SKM-1 (cell line): ENCODE data around the gene NID2.

Source experiments
- DNase-seq: peaks from one replicate; lab custom pipeline; 2025; ENCODE audit not compliant: unreplicated experiment; lab: John Stamatoyannopoulos, UW

NID2 gene

GRCh38 chr14:52080808-52081755 is 12.2 kb upstream of the NID2 start:
- DNase-seq: no peak

DNA sequence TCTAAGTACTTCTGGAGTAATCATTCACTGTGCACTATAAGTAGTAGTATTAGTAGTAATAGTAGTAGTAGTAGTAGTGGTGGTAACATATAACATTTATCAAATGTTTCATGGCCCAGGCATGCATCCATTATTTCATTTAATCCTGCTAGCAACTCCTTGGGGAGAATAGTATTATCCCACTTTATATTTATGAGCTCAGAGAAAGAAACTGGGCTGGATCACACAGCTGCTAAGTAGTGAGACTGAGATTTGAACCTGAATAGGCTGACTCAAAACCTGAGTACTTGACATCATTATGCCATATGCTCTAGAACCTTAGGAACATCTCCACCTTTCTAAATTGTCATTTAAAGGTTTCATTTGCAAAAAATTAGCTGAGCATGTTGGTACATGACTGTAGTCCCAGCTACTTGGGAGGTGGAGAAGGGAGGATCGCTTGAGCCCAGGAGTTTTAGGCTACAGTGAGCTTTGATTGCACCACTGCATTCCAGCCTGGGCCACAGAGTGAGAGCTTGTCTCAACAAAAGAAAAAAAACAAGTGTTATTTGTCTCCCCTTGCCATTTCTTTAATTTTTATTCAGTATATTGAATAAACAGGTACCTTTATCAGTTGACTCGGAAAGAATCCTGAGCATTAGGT is 11.4 kb upstream of the NID2 start:
- DNase-seq: no peak

- DNase-seq: no peak
Measured at GRCh38 chr14:52079239-52079959, 10.5 kb upstream of the NID2 start.

DNA sequence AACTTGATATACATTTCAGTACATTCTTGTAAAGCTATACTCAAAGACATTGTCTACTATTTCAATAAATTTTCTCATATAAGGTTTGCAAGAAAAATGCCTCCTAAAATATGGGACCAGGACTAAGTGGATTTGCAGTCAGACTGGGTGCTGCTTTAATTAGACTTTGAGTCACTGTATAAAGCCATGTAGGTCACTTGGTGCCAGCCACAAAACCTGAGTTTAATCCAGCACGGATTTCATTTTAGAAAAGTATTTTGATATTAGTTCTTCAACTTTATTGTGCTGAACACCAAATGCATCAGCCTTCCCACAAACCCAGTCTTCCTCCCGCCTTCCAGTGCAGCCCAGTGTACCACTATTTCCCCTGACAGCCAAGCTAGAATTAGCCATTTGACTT is 9.9 kb upstream of the NID2 start:
- DNase-seq: no peak

GRCh38 chr14:52078095-52078531 is 9.3 kb upstream of the NID2 start:
- DNase-seq: no peak

- DNase-seq: no peak
Measured at GRCh38 chr14:52077256-52077979, 8.6 kb upstream of the NID2 start.

- DNase-seq: no peak
Measured at GRCh38 chr14:52076334-52076733, 7.5 kb upstream of the NID2 start.

DNA sequence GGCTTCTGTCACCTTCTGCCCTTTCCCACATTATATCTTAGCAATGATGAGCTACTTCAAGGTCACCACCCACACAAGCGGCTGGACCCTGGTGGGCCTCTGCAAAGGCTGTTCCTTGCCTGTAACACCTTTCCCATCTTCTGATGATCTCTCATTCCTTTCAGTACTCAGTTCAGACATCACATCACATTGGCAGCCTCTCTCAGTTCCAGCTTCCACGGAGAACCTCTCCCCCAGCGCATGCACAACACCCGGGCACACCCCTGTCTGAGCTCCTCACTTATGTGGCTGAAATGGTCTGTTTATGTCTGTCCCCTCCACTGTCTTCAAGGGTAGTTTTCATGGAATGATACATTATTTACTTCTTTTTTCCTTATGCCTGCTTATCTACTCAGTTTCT is 6.5 kb upstream of the NID2 start:
- no peak for DNase-seq

DNA sequence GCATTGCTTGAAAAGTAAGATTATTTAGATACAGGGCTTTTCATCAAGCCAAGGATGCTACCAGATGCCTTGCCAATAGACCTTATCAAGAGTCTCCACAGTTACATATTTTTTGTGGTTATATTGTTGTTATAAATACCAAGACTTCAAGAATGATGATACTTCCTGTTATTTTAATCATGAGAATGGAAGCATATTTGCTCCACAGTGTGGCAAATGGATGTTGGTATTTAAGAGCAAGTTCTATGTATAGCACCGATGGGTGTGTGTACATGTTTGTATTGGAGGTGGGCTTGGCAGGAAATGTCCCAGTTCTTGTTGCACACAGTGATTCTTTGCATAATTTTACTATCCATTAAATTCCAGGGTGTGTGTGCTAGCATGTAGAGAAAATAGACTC is 4.4 kb upstream of the NID2 start:
- DNase-seq: no peak

DNA sequence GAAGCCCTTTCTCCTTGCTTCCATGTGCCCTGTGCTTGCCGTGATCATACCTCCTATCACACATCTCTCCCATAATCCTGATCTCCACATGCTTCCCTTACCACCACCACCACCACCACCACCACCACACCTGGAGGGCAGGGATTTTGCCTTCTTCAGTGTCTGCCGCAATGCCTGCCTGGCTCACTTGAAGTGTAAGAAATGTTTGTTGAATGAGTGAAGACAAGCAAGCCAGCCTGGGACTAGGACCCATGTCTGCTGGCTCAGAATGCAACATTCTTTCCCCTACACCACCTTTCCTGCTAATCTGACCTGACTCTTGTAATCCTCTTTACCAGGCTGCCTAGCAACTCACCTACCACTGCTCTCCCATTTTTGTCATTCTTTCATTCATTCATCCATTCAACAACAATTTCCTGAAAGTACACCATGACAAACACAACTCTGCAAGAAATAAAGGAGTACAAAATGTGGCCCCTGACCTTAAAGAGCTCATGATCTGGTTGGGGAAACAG is 3.5 kb upstream of the NID2 start:
- DNase-seq: no peak

DNA sequence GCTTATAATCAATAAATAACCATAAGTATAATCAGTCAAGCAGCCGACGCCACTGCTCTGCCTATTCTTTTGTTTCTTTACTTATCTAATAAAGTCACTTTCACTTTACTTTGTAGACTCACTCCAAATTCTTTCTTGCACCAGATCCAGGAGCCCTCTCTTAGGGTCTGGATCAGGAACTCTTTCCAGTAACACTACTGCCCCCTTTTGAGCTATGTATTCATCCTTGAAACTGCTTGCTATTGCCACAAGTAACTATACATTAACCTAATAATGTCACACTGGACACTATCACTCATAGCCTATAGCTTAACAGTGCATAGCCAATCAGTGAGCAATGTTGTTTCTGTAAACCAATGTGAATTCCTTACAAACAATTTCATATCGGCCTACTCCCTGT is 2.8 kb upstream of the NID2 start:
- no peak for DNase-seq

GRCh38 chr14:52070051-52070431 is 1.2 kb upstream of the NID2 start:
- DNase-seq: no peak

DNA sequence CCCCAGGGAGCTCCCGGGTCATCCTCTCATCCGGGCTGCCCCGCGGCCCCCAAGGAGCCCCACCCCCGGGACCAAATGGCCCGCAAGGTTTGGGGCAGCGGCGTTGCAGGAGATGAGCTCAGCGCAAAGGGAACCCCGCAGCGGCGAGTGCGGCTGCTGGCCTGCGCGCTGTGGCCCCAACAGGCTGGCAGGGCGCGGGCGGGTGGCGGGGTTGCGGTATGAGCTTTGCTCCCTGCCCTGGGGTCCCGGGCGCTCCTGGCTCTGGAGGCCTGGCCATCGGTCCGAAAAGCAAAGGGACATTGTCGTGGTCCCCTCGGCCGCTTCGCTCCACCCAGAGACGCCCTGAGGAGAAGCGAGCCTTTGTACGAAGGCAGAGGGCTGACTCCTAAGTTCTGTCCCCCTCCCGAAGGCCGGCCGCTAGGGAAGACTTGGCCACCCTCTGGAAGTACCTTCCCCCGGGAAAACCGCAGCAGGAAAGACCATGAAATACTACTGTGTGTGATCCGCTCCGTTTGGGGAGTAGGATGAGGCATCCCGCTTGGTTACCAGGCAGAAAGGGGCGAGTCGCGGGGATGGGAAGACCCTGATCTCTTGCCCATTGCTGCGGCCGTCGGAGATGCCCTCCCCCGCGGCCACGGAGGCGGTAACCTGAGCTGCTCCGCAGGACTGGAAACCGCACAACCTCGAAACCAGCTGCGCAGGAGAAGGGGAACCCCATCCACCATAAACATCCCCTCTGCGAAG is 620 bp upstream of the NID2 start:
- no peak for DNase-seq

DNA sequence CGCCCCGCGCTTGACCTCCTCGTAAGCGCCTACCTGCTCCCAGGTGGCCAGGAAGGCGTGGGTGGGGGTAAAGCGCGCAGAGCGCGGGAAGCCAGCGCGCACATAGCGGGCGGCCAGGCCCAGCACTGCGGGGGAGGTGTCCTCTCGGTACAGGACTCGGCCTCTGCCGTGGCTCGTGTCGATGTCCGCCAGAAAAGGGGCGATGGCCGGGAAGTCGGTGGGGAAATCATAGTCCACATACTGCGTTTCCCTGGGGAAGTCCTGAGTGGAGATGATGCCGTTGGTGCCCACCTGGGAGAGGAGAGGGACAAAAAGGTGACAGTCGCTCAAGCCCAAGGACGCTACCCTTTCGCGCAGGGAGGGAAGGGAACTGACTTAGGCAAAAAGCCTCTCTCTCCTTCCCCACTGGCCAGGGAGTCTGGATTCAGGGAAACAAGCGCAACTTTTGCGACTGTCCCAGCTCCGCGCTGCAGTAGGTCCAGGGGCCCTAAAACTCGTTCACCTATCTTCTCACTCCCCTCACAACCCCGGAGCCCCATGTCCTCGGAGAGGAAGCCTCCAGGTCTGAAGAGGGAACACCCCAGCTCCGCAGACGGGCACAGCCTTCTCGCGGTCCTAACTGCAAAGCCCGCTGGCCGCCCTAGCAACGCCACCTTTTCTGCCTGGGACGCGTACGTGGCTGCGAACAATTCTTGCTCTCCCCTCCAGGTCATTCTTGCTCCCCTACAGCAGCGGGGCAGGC is 815 bp downstream of the NID2 start:
- DNase-seq: no peak

GRCh38 chr14:52064174-52064573 is 4.7 kb downstream of the NID2 start:
- DNase-seq: no peak

- DNase-seq: no peak
Measured at GRCh38 chr14:52063052-52063462, 5.8 kb downstream of the NID2 start.

DNA sequence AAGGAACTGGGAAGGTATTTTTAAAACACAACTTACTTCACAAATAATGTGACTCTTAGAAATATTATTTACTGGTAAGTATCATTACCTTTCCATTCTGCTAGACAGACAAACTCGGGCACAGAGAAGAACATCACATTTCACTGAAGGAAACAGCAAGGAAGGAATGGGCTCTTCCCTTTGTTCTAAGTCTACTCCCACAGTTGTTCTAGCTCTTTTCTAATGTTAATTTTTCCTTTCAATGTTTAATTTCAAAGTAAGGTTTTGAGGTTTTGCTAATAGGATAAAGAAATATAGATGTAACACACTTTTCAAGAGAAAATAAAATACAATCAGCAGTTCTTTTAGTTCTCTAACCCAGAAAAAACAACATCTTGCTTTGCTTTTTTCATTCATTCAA is 7.0 kb downstream of the NID2 start:
- no peak for DNase-seq

GRCh38 chr14:52061390-52061789 is 7.5 kb downstream of the NID2 start:
- DNase-seq: no peak

GRCh38 chr14:52060080-52060479 is 8.8 kb downstream of the NID2 start:
- DNase-seq: no peak

DNA sequence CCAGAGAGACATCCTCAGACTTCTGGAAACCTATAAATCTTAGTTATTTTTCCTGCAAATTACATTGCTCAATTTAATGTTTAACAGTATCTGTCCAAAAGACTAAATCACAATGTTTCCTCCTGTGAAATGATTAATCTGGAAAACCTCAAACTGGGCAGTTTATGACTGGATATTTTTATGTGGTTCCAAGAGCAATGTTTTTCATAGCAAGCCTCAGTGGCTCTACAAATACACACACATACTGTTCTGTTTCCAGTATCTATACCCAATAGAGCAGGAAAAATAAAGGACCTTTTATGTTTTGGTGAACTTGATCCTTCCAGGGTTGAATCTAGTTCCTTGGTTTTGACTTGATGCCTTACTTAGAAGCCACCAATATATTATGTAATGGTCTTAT is 9.2 kb downstream of the NID2 start:
- no peak for DNase-seq
